HL-60 (cell line): ENCODE measurements around the gene UBE2R2.
"Not testable (repeated sequence)": the region's sequence is repeated elsewhere in the genome, so short reads cannot be mapped to it uniquely, and the experiment has no call there.

Experiments
- DNase-seq, 2 experiments: peaks; one replicate each; pipeline ENCODE4 v3.0.0-alpha.2; 2010 to 2020; ENCODE audit warnings: low read depth in 1 of 2, low spot score in 1 of 2
- H3K27ac ChIP-seq: fragments of 250-450 bp; sonication (Bioruptor Pico); replicated peaks from 2 replicates; pipeline ENCODE4 v1.5.1; 2020; ENCODE audit warnings: mild to moderate bottlenecking, moderate library complexity
- H3K27me3 ChIP-seq: fragments of 250-450 bp; sonication (Bioruptor Pico); 2 replicates; pipeline ENCODE4 v1.5.1; 2021; ENCODE audit warnings: mild to moderate bottlenecking, moderate library complexity; ENCODE audit not compliant: insufficient read depth, poor library complexity, severe bottlenecking
- H3K4me3 ChIP-seq: replicated peaks from 2 replicates; pipeline ENCODE4 v1.5.1; 2011; ENCODE audit warnings: mild to moderate bottlenecking, control low read depth, low read length; ENCODE audit not compliant: insufficient read depth
- CTCF ChIP-seq: IDR thresholded peaks from one replicate; pipeline ENCODE4 v1.5.1; 2011; ENCODE audit warnings: low read length, control low read depth, inconsistent platforms; ENCODE audit not compliant: insufficient read depth
- GABPA ChIP-seq: IDR thresholded peaks from 2 replicates; pipeline ENCODE4 v1.6.1; 2012; ENCODE audit warnings: low read depth
- POLR2AphosphoS5 ChIP-seq: IDR thresholded peaks from 2 replicates; pipeline ENCODE4 v1.6.1; 2012; ENCODE audit warnings: low read depth
- REST ChIP-seq: IDR thresholded peaks from 2 replicates; pipeline ENCODE4 v1.6.1; 2012; ENCODE audit warnings: low read depth; ENCODE audit not compliant: insufficient replicate concordance
- SPI1 ChIP-seq: IDR thresholded peaks from 2 replicates; pipeline ENCODE4 v1.6.1; 2012; ENCODE audit warnings: low read depth, mild to moderate bottlenecking, borderline replicate concordance

UBE2R2 gene

DNA sequence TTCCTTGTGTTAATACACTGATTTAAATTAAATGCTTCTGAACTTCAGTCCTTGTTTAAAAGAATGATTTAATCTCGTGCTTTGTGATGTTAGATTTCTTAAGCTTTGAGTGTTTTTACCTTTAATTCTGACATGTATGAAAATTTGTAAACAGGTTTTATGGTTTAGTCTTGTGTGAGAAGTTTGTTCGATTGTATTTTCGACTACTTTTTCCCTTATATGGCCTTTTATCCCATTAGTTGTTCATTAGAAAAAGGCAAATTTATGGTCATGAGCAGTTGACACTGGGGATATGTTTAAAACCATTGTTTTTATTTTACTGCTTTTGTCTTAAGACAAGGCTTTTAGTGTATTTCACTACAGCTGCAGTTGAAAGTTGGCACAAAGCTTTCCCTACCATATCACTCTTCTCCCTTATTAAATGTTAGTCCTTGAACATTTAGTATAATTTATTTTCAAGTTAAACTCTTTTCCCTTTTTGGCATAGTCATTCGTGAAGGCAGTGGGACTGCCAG lies 3.3 kb downstream of the UBE2R2 start:
- Histone ChIP-seq H3K27ac (no peak overlapping the region), H3K27me3 (no peaks in the 10 kb centered on the region), H3K4me3 (no peak overlapping the region)
- TF ChIP-seq POLR2AphosphoS5: no peak
- no peak for DNase-seq

DNA sequence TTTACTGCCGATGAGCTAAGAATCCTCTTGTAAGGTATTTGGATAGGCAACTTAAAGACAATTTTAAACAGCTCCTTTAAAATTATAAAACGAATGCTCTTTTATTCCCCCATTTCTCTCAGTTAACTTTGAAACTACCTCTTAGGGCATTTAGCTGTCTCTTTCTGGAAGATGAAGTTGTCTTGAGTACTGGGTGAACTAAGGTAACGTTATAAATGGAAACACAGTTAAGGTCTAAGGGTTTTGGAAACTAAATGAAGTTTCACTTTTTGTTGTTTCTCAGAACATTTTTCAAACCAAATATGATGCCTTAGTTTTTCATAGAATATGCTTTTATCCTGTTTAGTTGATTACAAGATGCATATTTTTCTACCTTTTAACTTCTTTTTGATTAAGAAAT lies 6.8 kb downstream of the UBE2R2 start:
- Histone ChIP-seq H3K4me3 (no peak overlapping the region), H3K27ac (no peak overlapping the region), H3K27me3 (no peaks in the 10 kb centered on the region)
- TF ChIP-seq SPI1 (no peak), REST (no peak), POLR2AphosphoS5 (no peak), CTCF (no peak), GABPA (no peak)
- no peak for DNase-seq

GRCh38 chr9:33827285-33827684 lies 10.3 kb downstream of the UBE2R2 start:
- not testable (repeated sequence) for H3K27ac ChIP-seq, DNase-seq, H3K4me3 ChIP-seq, H3K27me3 ChIP-seq

GRCh38 chr9:33829641-33830230 lies 12.8 kb downstream of the UBE2R2 start:
- H3K27ac ChIP-seq, H3K4me3 ChIP-seq, H3K27me3 ChIP-seq, DNase-seq: not testable (repeated sequence)

DNA sequence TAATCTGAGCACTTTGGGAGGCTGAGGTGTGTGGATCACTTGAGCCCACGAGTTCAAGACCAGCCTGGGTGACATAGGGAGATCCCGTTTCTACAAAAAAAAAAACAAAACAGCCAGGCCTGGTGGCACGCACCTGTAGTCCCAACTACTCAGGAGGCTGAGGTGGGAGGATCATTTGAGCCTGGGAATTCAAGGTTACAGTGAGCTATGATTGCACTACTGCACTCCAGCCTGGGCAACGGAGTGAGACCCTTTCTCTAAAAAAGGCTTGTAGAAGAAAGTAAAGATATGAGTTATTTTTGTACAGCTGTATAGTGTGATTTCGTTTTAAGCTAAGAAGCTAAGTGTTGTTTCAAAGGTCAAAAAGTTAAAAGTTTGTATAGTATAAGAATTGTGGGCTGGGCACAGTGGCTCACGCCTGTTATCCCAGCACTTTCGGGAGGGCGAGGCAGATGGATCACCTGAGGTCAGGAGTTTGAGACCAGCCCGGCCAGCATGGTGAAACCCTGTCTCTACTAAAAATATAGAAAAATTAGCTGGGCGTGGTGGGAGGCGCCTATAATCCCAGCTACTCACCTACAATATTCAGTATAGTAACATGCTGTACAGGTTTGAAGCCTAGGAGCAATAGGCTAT lies 18.8 kb downstream of the UBE2R2 start:
- Histone ChIP-seq H3K27me3 (no peaks in the 10 kb centered on the region), H3K27ac (no peak overlapping the region), H3K4me3 (no peak overlapping the region)
- no peak for DNase-seq
- TF ChIP-seq GABPA (no peak), POLR2AphosphoS5 (no peak), CTCF (no peak), SPI1 (no peak), REST (no peak)
